Right hindlimb (tissue), 1 donor: ENCODE measurements around the gene DSTN.
A peak's percentile ranks its signal among the peaks of the same experiment; 100 is the strongest.

ENCODE experiments used
- DNase-seq: peaks from one replicate; pipeline ENCODE4 v3.0.0-alpha.2; 2018

DSTN gene

DNA sequence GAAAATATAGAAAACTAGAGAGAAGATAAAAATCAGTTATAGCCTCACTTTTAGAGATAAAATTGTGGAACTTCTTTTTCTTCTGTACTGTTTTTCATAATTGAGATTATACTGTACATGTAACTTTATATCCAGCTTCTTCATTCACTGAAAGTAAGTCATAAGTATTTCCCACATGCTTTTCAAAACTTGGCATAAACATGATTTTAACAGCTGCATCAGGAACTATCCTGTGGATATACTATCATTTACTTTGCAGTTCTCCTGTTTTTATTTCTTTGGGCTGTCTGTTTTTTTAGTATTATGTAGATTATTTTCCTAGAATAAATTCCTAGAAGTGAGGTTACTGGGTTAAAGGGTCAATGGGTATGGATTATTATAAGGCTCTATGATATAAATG lies 14.8 kb downstream of the DSTN start:
- no peak for DNase-seq

DNA sequence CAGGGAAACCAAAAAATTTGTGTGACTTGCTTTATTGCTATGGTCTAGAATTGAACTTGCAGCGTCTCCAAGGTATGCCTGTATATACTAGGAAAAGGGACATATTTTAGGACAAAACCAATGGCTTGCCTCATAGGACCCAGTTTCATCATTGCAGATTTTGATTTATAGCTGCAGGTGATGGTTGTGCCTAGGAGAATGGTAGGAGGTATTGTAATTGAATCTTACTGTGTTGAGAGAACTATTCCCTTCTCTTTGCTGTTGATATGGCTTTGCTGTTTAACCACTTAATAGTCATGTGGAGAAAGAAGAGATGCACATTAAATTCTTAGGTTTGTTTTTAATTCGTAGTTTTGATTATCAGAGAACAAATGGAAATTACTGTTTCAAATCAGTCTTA lies 16.4 kb downstream of the DSTN start:
- no peak for DNase-seq

DNA sequence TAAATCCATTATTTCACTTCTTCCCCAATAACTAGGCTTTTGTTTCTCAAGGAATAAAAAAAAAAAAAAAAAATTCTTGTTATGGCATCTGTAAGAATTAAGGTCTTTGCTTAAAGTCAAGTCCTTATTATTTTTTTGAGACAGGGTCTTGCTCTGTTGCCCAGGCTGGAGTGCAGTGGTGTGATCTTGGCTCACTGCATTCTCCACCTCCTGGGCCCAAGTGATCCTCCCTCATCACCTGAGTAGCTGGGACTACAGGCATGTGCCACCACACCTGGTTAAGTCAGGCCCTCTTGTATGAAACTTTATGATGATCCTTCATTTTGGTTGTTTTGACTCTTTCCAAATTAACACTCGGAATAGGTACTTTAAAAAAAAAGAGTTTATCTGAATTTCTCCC lies 17.3 kb downstream of the DSTN start:
- DNase-seq: no peak

DNA sequence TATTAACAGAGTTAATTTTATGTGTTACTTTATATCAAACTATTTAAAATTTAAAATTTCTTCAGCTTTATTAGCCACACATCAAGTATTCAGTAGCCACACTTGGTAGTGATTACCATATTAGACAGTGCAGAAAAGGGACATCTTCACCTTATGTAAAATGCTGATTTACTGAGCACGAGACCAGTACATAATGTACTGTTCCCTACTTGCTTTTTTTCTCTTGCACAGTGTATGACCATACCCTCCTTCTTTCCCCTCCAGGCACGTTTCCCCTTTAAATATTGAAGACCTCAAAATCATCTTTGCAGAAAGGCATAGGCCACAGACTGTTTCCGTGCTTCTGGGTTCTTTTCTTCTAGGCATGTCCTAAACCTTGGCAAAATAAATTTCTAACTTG lies 17.9 kb downstream of the DSTN start:
- no peak for DNase-seq

DNA sequence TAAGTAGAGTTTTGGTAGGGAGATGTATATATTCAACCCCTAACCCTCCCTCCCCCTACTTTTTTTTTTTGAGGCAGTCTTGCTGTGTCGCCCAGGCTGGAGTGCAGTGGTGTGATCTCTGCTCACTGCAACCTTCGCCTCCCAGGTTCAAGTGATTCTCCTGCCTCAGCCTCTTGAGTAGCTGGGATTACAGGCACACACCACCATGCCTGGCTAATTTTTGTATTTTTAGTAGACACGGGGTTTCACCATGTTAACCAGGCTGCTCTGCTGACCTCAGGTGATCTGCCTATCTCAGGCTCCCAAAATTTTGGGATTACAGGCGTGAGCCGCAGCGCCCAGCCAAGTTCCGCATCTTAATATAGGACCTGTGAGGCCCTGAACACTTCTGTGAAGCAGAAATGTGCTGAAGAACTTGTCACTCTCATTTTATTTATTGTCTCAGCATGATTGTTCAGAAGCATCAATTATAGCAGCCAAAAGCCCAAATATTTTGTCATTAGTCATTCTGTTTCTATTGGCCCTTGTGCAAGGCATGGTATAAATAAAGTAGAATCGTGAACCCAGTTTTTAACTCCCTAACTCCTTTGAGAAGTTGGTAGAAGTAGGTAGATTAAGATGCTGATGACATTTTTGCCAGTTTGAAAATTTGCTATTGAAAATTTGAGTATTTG lies 19.4 kb downstream of the DSTN start:
- DNase-seq: no peak

DNA sequence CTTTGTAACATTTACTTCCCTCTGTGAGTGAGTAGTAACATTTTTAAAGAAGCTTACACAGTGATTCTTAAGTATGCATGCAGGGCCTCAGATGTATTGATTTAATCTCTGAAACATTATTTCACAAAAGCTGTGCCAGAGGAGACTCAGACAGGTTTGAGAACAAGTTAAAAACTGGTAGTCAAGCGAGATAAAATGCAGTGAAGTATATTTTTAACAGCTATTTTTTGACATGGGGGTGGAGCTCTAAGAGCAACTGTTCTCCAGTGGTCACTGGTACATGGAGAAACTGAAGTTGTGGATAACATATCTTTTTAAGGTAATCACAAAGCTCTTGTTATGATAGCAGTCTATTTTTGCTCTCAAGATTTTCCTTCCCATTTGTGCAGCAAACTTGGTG lies 20.4 kb downstream of the DSTN start:
- no peak for DNase-seq

DNA sequence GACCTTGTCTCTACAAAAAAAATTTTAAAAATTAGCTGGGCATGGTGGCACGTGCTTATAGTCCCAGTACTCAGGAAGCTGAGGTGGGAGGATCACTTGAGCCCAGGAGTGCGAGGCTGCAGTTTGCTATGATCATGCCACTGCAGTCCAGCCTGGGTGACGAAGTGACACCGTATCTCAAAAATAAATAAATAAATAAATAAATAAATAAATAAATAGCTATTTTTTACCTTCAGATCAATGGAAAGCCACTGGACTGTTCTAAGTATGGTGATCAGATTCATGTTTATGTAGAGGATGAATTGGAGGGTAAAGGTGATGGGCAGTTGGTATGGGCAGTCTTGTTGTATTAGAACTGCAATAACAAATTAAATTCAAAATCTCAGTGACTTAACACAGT lies 24.0 kb downstream of the DSTN start:
- no peak for DNase-seq

DNA sequence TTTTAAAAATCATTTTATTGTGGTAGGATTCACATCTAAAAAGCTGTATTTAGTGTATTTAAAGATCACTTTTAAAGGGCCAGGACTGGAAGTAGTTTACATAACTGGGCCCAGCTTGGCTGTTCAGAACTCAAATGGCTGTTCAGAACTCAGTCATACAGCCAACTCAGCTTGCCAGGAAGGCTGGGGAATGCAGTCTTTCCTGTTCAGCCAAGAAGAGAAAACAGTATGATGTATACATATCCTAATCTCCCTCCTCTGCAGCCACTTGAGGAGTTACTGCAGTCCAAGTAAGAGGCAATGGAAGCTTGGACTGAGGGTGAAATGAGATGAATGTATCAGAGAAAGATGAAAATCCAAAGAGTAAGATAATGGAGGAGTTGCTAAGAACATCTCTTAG lies 24.6 kb downstream of the DSTN start:
- DNase-seq: peak; percentile 69

DNA sequence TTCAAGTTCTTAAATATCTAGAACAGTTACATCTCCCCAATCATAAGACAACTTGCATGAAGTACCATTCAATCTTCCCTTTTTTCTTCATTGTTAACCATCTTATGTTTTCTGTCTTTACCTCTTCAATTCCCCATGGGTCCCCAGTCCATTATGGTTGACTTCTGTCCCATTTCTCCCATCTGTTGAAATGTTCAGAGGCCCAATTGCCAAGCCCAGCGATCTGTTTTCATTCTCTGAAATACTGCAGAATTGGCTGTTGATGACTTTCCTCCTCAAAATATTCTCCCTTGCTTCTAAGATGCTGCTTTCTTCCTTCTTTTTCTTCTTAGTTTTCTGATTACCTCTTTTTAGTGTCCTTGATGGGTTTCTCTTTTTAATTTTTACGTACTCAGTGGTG lies 26.0 kb downstream of the DSTN start:
- no peak for DNase-seq

DNA sequence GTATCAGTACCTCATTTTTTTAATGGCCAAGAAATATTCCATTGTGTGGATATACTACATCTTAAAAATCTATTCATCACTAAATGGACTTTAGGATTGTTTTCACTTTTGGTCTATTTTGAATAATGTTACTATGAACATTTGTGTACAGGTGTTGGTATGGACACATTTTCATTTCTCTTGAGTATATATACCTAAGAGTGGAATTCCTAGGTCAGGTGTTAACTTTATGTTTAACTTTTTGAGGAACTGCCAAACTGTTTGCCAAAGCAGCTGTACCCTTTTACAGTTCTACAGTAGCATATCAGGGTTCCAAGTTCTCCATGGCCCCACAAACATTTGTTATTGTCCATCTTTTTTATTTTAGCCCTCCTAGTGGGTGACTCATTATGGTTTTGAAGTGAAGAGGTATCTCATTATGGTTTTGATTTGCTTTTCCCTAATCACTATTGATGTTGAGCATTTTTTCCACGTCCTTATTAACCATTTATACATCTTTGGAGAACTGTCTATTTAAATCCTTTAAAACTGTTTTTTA lies 28.2 kb downstream of the DSTN start:
- no peak for DNase-seq

DNA sequence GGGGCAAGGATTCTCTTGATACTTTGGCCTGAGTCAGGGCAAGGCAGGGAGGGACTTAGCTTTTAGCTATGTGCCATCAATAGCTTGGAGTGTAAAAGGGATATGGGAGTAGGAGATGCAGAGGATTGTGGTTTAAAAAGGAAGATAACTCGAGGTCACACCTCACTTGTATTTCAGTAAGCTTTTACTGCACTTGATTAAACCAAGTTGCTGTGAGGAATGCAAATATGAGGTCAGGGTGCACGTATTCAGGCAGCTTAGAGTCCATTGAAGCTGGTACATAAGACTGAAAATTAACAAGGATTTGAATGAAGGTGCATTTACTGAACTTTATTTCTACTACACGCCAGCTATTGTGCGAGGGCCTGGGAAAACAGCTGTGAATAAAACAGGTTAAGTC lies 32.1 kb downstream of the DSTN start:
- DNase-seq: no peak

DNA sequence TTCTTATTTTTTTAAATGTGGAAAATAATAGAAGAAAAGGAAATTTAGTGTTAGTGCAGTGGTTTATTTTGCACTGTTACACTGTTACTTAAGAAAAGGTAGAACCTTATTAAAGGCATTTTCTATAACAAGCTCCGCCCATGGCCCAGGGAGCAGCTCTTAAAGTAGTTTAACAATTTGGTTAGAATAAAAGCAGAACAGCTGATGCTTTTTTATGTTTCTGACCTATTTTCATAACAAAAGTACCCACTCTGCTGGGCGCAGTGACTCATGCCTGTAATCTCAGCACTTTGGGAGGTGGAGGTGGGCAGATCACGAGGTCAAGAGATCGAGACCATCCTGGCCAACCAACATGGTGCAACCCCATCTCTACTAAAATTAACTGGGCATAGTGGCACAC lies 32.6 kb downstream of the DSTN start:
- no peak for DNase-seq

DNA sequence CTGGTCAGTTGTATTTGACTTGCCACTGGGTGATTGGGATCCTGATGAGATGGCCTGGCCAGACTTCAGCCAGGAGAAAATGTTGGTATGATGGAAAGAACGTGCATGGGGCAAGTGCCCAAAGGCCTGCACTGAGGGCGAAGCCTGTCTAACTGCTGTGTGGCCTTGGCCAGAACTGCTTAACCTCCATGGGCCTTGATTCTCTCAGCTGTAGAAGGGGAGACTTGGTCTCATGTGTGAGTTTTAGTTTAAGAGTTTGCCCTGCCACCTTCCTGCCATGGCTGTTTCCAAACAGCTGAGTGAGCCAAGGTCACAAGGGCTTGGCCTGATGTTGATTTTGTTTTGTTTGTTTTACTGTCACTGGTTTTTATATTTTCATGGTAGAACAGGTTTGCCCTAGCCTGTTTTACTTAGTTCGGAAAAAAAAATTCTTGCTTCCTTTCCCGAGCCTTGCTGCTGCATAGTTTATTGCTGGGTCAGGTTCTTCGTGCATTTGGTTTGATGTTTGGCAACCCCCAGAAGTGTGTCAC lies 35.3 kb downstream of the DSTN start:
- no peak for DNase-seq

DNA sequence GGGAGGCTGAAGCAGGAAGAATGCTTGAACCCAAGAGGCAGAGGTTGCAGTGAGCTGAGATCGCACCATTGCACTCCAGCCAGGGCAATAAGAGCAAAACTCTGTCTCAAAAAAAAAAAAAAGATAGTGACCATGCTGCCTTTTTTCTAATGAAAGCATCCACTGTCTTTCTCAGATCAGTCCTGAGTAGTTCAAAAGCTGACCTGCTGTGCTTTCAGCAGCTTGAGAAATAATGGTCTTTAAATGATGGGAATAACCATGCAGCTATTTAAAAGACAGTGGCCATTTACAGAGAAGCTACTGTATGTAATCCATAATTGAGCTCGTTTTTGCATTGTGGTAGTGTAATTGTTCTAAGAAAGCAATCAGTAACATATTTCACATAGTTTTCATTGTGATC lies 36.1 kb downstream of the DSTN start:
- no peak for DNase-seq

DNA sequence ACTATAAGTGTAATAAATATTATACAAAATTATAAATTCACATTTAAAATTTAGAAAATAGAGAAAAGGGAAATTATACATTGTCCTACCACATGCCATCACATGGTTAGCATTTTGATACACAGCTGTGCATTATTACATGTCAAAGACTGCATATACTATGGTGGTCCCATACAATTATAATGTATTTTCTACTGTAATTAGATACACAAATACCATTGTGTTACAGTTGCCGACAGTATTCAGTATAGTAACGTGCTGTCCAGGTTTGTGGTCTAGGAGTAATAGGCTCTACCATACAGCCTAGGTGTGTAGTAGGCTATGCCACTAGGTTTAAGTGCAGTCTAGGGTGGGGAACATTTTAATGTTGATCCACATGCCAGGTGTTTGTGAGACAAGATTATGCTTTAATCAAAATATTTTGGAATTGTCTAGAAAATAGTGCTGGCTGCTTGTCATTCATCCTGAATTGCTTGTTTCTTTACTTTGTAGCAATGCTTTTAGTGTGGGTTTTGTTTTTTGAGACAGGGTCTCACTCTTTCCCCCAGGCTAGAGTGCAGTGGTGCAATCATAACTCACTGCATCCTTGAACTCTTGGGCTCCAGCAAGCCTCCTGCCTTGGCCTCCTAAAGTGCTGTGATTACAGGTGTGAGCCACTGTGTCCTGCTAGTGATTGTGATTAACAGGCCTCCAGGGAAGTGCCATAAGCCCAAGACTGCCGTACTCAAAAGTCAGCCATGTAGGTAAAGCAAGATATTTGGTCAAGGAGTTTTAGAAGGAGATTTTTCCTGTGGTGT lies 39.0 kb downstream of the DSTN start:
- no peak for DNase-seq

DNA sequence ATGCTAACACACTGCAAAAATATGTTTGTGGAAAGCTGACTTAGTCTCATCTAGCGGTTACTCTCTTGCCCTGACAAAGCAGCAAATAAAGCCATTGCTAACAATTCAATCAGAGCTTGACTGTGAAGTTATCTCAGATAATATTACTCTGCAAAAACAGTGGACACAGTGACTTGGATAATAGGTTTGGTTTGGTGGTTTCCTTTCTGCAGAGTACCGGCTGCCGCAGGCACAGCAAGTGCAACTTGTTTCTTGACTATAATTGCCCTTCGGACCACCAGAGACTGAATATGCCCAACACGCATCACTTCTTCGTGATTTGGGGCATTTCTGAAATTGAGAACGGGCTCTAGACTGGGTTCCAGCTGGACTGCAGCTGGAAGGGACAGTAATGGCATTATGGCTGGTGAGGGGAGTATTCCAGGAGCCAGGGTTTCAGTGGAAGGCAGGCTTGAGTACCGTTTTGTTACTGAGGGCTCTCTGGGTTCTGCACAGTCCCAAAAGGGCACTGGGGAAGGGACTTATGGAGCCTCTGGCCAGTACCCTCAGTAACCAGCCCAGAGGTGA lies 40.0 kb downstream of the DSTN start:
- DNase-seq: peak; percentile 19

DNA sequence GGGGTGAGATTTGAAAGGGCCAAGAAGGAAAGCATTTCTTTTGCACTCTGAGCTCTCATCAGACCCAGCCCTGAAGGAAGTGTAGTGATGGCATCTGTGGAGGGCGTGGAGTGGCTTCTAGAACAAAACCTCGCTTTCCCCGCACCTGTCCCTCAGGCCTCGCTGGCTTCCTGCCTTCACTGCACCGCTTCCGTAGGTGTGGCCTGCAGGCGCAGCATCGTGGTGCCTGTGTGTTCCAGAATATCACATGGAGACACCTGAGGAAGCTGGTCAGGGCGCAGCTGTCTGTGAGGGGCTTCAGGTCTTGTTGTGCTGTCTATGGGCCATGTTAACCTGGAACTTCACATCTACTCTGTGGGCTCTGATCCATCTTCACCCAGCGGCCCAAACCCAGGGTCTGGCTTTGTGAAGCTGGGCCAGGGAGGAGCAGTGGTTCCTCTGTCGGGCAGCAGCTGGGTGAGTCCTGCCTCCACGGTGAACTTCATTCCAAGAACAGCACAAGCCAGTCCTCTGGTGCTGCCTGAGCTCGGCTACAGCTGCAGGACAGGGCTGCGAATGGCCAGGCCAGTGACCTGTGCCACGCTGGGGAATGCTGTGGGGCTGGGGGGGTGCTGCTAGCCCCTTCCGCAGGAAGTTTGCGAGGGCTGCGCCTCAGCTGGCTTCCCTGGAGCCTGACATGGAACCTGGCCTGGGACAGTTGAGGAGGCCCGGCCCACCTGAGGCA lies 40.9 kb downstream of the DSTN start:
- DNase-seq: peak; percentile 51

DNA sequence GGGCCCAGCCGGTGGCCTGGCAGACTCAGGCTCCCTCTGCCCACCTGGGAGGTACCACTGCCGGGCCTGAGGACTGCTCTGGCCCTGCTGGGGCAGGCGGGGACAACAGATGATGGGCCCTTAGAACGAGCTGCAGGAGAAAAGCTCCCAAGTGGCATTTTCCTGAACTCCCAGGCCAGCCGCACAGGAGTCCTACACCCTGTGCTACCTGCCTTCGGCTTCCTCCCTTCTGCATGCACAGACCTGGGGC lies 41.3 kb downstream of the DSTN start:
- DNase-seq: no peak

DNA sequence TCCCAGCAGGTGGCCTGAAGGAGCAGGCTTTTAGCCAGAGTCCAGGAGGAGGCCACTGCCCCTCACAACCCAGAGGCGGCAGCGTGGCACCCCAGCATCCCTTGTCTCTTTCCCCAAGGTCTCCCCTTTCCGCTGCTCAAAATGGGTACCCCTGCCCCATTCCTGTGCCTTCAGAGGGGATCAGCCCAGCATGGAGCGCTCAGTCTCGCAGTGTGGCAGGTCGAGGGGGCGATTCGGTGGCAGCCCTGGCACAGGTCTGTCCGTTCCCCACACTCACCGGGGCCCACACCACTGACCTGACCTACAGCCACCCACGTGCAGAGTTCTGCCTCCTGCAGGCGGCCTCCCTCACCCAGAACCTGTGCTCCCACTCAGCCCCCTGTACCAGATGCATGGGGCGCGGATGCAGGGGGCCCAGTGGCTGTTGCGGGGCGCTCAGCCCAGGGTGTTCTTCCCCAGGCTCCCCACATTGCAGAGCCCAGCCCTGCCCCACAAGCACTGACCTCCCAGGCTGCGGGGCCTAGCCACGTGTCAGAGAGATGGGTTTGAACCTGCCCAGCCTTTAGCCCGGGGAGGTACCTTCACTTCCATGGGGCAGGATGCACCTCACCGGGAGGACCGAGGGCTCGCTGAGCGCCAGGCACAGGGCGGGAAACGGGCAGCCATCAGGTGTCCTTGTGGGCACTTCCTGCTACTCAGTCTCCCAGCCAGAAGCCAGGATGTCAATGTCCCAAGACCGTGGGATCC lies 41.8 kb downstream of the DSTN start:
- peak; percentile 60 for DNase-seq

DNA sequence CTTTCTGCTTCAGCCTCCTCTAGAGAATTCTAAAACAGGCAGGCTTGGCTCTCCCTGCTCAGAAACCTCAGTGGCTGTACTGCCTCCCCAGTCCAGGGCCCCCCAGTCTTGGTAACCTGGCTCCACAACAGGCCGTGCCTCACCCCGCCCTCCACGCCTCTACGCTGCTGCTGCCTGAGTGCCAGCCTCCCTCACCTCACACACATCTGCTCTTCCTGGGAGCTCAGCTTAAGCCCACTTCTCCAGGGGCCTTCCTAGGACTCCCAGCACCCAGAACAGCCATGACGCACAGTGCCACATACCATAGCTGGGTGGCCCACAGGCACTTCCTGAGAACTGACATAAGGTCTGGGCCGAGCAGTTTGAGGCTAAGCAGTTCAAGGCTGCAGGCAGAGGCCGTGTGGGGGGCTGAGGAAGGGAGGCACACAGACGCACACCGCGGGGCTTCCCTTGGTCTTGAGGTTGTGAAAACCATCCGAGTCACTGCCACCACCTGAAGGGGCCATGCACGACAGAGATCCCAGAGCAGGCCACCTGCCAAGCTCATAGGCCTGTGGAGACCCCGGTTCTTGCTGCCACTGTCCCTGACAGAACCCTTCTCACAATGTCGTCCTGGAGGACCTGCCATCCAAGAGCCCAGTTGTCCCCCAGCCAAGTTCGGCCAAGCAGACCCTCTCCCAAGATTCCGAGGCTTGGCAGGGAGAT lies 42.6 kb downstream of the DSTN start:
- DNase-seq: peak; percentile 57

DNA sequence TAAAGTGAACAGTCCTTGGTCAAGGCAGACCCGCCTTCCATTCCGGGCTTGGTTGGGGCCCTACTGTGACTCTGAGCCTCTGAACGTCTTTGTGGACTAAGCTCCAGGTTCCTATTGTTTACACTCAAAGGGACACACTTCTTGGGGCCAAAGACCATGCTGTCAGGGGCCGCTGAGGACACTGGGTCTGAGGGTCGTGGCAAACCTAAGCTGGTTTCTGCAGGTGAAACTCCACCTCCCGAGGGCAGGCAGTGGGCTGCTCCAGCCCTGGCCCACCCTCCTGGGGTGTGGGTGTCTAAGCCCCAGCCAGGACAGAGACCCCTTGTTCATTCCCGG lies 43.1 kb downstream of the DSTN start:
- peak; percentile 29 for DNase-seq
